GM12878 (cell line): ENCODE results near the gene NFATC1. TPM values are rescaled to one million over a fixed set of nuclear protein-coding genes. Genes with fewer than 3 reads are reported as not detected.

ENCODE experiments used
- ATF3 ChIP-seq: IDR thresholded peaks from 2 replicates; pipeline ENCODE4 v1.6.1; 2011; ENCODE audit warnings: low read depth, mild to moderate bottlenecking, low read length, moderate library complexity, borderline replicate concordance; ENCODE audit errors: extremely low read depth
- BCL11A ChIP-seq: IDR thresholded peaks from 2 replicates; pipeline ENCODE4 v1.6.1; 2011; ENCODE audit warnings: low read depth, low read length
- CBX5 ChIP-seq: sonication (generic); IDR thresholded peaks from 2 replicates; pipeline ENCODE4 v1.6.1; 2016; ENCODE audit warnings: low read depth, moderate library complexity, mild to moderate bottlenecking, inconsistent platforms
- CHD4 ChIP-seq: fragments of 200-600 bp; sonication (generic); IDR thresholded peaks from 2 replicates; pipeline ENCODE4 v1.6.1; 2016; ENCODE audit warnings: mild to moderate bottlenecking
- ETV6 ChIP-seq, 2 experiments: fragments of 450-650 bp in 1 of 2; IDR thresholded peaks in 1 of 2; conservative IDR thresholded peaks in 1 of 2; 2 replicates each; pipeline ENCODE4 v1.6.1; 2014; ENCODE audit warnings: antibody characterized with exemption in 1 of 2, borderline replicate concordance in 1 of 2, low read depth in 1 of 2, mild to moderate bottlenecking in 1 of 2, moderate library complexity in 1 of 2
- HCFC1 ChIP-seq: fragments of 150-350 bp; IDR thresholded peaks from 2 replicates; pipeline ENCODE4 v1.6.1; 2014; ENCODE audit warnings: low read length
- IRF4 ChIP-seq: IDR thresholded peaks from 2 replicates; pipeline ENCODE4 v1.6.1; 2011; ENCODE audit warnings: low read depth, low read length
- POU2F2 ChIP-seq: IDR thresholded peaks from 3 replicates; pipeline ENCODE4 v1.6.1; 2011; ENCODE audit warnings: low read depth, mild to moderate bottlenecking, low read length, borderline replicate concordance
- SIN3A ChIP-seq: IDR thresholded peaks from 2 replicates; pipeline ENCODE4 v1.6.1; 2012; ENCODE audit warnings: low read depth, low read length, improper control_type of control experiment
- SPI1 ChIP-seq: IDR thresholded peaks from 2 replicates; pipeline ENCODE4 v1.6.1; 2011; ENCODE audit warnings: low read depth, mild to moderate bottlenecking, low read length, moderate library complexity, borderline replicate concordance; ENCODE audit not compliant: insufficient read depth
- ZNF217 ChIP-seq: fragments of 450-650 bp; IDR thresholded peaks from 2 replicates; pipeline ENCODE4 v1.6.1; 2017; ENCODE audit warnings: antibody characterized with exemption, mild to moderate bottlenecking
- polyA plus RNA-seq, 11 experiments: library from polyadenylated mRNA; depleted of rRNA in 4 of 11; unstranded in 6 of 11; stranded (reverse) in 5 of 11; fragments of >200 nt; fragmentation: Nextera tagmentation in 4 of 11; fragmentation: Illumina TruSeq in 1 of 11; extraction: Ambion mirVana in 4 of 11; extraction: Trizol in 1 of 11; gene quantifications; 1 replicate in 1 of 11; 2 replicates in 10 of 11; pipeline versions ENCODE4 v1.2.1 to v1.2.3, GENCODE V29; 2011 to 2016; ENCODE audit warnings: inconsistent platforms in 2 of 11, missing spikeins in 2 of 11, low read depth in 1 of 11
- total RNA-seq, 4 experiments: library from RNA; depleted of rRNA in 3 of 4; stranded (reverse); fragments of >200 nt in 3 of 4; fragmentation: Illumina TruSeq in 1 of 4; extraction: Trizol in 1 of 4; gene quantifications; 2 replicates each; pipeline versions ENCODE4 v1.2.1 to v1.2.3, GENCODE V29; 2013 to 2021
- TF ChIP-seq, protein P1 (sequence below): fragments of 450-650 bp; IDR thresholded peaks from 2 replicates; pipeline ENCODE4 v1.6.1; 2017; ENCODE audit warnings: mild to moderate bottlenecking, moderate library complexity
- TF ChIP-seq, protein P2 (sequence below): fragments of 150-350 bp; IDR thresholded peaks from 2 replicates; pipeline ENCODE4 v1.6.1; 2014; ENCODE audit warnings: mild to moderate bottlenecking, low read depth, low read length
- TF ChIP-seq, protein P3 (sequence below): fragments of 450-650 bp; IDR thresholded peaks from 2 replicates; pipeline ENCODE4 v1.6.1; 2018; ENCODE audit warnings: mild to moderate bottlenecking, low read depth, moderate library complexity; ENCODE audit not compliant: partially characterized antibody

NFATC1 gene
- total and polyA plus RNA-seq, 10 of the 15 experiments (the other 5 are each of a cell fraction or from before 2014, with no cell fraction given) = 0.84 to 20.8 (median 5.1) TPM

- no peak for TF ChIP-seq CBX5
- TF ChIP-seq, protein P1, sequence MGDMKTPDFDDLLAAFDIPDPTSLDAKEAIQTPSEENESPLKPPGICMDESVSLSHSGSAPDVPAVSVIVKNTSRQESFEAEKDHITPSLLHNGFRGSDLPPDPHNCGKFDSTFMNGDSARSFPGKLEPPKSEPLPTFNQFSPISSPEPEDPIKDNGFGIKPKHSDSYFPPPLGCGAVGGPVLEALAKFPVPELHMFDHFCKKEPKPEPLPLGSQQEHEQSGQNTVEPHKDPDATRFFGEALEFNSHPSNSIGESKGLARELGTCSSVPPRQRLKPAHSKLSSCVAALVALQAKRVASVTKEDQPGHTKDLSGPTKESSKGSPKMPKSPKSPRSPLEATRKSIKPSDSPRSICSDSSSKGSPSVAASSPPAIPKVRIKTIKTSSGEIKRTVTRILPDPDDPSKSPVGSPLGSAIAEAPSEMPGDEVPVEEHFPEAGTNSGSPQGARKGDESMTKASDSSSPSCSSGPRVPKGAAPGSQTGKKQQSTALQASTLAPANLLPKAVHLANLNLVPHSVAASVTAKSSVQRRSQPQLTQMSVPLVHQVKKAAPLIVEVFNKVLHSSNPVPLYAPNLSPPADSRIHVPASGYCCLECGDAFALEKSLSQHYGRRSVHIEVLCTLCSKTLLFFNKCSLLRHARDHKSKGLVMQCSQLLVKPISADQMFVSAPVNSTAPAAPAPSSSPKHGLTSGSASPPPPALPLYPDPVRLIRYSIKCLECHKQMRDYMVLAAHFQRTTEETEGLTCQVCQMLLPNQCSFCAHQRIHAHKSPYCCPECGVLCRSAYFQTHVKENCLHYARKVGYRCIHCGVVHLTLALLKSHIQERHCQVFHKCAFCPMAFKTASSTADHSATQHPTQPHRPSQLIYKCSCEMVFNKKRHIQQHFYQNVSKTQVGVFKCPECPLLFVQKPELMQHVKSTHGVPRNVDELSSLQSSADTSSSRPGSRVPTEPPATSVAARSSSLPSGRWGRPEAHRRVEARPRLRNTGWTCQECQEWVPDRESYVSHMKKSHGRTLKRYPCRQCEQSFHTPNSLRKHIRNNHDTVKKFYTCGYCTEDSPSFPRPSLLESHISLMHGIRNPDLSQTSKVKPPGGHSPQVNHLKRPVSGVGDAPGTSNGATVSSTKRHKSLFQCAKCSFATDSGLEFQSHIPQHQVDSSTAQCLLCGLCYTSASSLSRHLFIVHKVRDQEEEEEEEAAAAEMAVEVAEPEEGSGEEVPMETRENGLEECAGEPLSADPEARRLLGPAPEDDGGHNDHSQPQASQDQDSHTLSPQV = no peak
- TF ChIP-seq POU2F2 = no peak
- no peak for TF ChIP-seq ATF3
- TF ChIP-seq HCFC1 = no peak
- TF ChIP-seq, protein P2, sequence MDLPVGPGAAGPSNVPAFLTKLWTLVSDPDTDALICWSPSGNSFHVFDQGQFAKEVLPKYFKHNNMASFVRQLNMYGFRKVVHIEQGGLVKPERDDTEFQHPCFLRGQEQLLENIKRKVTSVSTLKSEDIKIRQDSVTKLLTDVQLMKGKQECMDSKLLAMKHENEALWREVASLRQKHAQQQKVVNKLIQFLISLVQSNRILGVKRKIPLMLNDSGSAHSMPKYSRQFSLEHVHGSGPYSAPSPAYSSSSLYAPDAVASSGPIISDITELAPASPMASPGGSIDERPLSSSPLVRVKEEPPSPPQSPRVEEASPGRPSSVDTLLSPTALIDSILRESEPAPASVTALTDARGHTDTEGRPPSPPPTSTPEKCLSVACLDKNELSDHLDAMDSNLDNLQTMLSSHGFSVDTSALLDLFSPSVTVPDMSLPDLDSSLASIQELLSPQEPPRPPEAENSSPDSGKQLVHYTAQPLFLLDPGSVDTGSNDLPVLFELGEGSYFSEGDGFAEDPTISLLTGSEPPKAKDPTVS = no peak
- no peak for TF ChIP-seq BCL11A
- TF ChIP-seq ZNF217 = no peak
- TF ChIP-seq, protein P3, sequence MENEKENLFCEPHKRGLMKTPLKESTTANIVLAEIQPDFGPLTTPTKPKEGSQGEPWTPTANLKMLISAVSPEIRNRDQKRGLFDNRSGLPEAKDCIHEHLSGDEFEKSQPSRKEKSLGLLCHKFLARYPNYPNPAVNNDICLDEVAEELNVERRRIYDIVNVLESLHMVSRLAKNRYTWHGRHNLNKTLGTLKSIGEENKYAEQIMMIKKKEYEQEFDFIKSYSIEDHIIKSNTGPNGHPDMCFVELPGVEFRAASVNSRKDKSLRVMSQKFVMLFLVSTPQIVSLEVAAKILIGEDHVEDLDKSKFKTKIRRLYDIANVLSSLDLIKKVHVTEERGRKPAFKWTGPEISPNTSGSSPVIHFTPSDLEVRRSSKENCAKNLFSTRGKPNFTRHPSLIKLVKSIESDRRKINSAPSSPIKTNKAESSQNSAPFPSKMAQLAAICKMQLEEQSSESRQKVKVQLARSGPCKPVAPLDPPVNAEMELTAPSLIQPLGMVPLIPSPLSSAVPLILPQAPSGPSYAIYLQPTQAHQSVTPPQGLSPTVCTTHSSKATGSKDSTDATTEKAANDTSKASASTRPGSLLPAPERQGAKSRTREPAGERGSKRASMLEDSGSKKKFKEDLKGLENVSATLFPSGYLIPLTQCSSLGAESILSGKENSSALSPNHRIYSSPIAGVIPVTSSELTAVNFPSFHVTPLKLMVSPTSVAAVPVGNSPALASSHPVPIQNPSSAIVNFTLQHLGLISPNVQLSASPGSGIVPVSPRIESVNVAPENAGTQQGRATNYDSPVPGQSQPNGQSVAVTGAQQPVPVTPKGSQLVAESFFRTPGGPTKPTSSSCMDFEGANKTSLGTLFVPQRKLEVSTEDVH = no peak
- TF ChIP-seq SPI1 = no peak
- no peak for TF ChIP-seq SIN3A
- no peak for TF ChIP-seq CHD4
- TF ChIP-seq IRF4 = no peak
- no peak for TF ChIP-seq ETV6 (conservative IDR thresholded peaks at IDR 0.05 in 1 of 2, IDR thresholded peaks at IDR 0.05 in 1 of 2; ENCODE audit: borderline replicate concordance in 1 of 2, low read depth in 1 of 2)
These were observed 62.6 kb downstream of the NFATC1 start (continued) for GRCh38 chr18:79458131-79458838.
